GM18508 (cell line): ENCODE data around the gene METTL27.
"Not testable (repeated sequence)": the region's sequence is repeated elsewhere in the genome, so short reads cannot be mapped to it uniquely, and the experiment has no call there.

Source experiments
- ATAC-seq: cut with Tn5 transposase; IDR thresholded peaks from one replicate; pipeline ENCODE4 v1.9.1; 2021; ENCODE audit warnings: moderate number of reproducible peaks; ENCODE audit not compliant: insufficient read depth, unreplicated experiment

METTL27 gene

GRCh38 chr7:73870041-73870492, 27.8 kb upstream of the METTL27 start:
- ATAC-seq: no peak

GRCh38 chr7:73869011-73869798, 26.9 kb upstream of the METTL27 start:
- ATAC-seq: no peak

- ATAC-seq: no peak
These were observed 24.1 kb upstream of the METTL27 start for GRCh38 chr7:73866446-73866767.

GRCh38 chr7:73865738-73866445, 23.6 kb upstream of the METTL27 start:
- no peak for ATAC-seq

- no peak for ATAC-seq
These were observed 22.8 kb upstream of the METTL27 start for GRCh38 chr7:73864981-73865711.

- ATAC-seq: no peak
These were observed 19.0 kb upstream of the METTL27 start for GRCh38 chr7:73861305-73861704.

- ATAC-seq: no peak
These were observed 18.5 kb upstream of the METTL27 start, which contains the start of gene TMEM270 for GRCh38 chr7:73860859-73861258. TSS of gene TMEM270 (plus strand) at chr7:73861159. CDS start at chr7:73861195, 36 bp downstream.

GRCh38 chr7:73858807-73859206, 16.5 kb upstream of the METTL27 start:
- no peak for ATAC-seq

GRCh38 chr7:73856941-73857340, 14.6 kb upstream of the METTL27 start:
- ATAC-seq: no peak

GRCh38 chr7:73852500-73852899, 10.2 kb upstream of the METTL27 start:
- ATAC-seq: no peak

- ATAC-seq: no peak
These were observed 9.4 kb upstream of the METTL27 start for GRCh38 chr7:73851410-73852338.

GRCh38 chr7:73850781-73851207, 8.5 kb upstream of the METTL27 start:
- ATAC-seq: no peak

- ATAC-seq: no peak
These were observed 5.8 kb upstream of the METTL27 start for GRCh38 chr7:73847941-73848723.

GRCh38 chr7:73845701-73846195, 3.4 kb upstream of the METTL27 start:
- ATAC-seq: not testable (repeated sequence)

- ATAC-seq: no peak
These were observed 2.6 kb upstream of the METTL27 start for GRCh38 chr7:73844848-73845460.

- no peak for ATAC-seq
These were observed 1.8 kb upstream of the METTL27 start for GRCh38 chr7:73844131-73844547.

GRCh38 chr7:73841689-73842066, 638 bp downstream of the METTL27 start:
- ATAC-seq: no peak

GRCh38 chr7:73840715-73841379, 1.5 kb downstream of the METTL27 start:
- ATAC-seq: no peak
